A549 (cell line): ENCODE measurements around the gene CENPU. TPM values are rescaled to one million over a fixed set of nuclear protein-coding genes. Genes with fewer than 3 reads are reported as not detected.
"Not testable (repeated sequence)": the region's sequence is repeated elsewhere in the genome, so short reads cannot be mapped to it uniquely, and the experiment has no call there.

Source experiments
- ATAC-seq, 2 experiments: fragments of 200-7000 bp in 1 of 2; fragments of >200 bp in 1 of 2; cut with Nextera tagmentation in 1 of 2; cut with Tn5 transposase in 1 of 2; 3 replicates each; pipeline versions ENCODE4 v1.8.0 to v1.9.1; 2018 to 2020; ENCODE audit warnings: mild to moderate bottlenecking in 1 of 2, moderate library complexity in 1 of 2
- CTCF ChIA-PET: fragments of 300-600 bp; sonication (Branson Sonifier 250); formaldehyde crosslinking; extraction: SDS; loops from one replicate; lab custom pipeline; 2021; ENCODE audit warnings: antibody characterized with exemption, inconsistent platforms; lab: Yijun Ruan, JAX
- POLR2A ChIA-PET: fragments of 350-600 bp; formaldehyde crosslinking; extraction: SDS; loops from one replicate; lab custom pipeline; 2021; ENCODE audit warnings: antibody characterized with exemption, inconsistent platforms; lab: Yijun Ruan, JAX
- DNase-seq, 2 experiments: peaks; one replicate each; pipeline versions ENCODE4 v3.0.0 to v3.0.0-alpha.2; 2011 to 2016; ENCODE audit warnings: low read depth in 1 of 2, low spot score in 1 of 2
- FAIRE-seq: peaks from 2 replicates; lab custom pipeline; 2011; peaks lifted over from hg19 to GRCh38; lab: Jason Lieb, UNC
- H3K27ac ChIP-seq, 2 experiments: fragments of >200 bp; sonication (Bioruptor Twin); formaldehyde crosslinking; 3 replicates each; pipeline ENCODE4 v1.5.1; 2016 to 2017
- H3K4me1 ChIP-seq: fragments of >200 bp; sonication (Bioruptor Twin); formaldehyde crosslinking; 3 replicates; pipeline ENCODE4 v1.6.1; 2016
- H3K4me2 ChIP-seq: fragments of >200 bp; sonication (Bioruptor Twin); formaldehyde crosslinking; 3 replicates; pipeline ENCODE4 v1.6.1; 2016
- H3K4me3 ChIP-seq: fragments of >200 bp; sonication (Bioruptor Twin); formaldehyde crosslinking; 3 replicates; pipeline ENCODE4 v1.5.1; 2016
- H3K9me3 ChIP-seq: fragments of >200 bp; sonication (Bioruptor Twin); formaldehyde crosslinking; 3 replicates; pipeline ENCODE4 v1.6.1; 2016
- BHLHE40 ChIP-seq: IDR thresholded peaks from 2 replicates; pipeline ENCODE4 v1.6.1; 2012; ENCODE audit warnings: low read depth, low read length, inconsistent platforms
- CBX2 ChIP-seq: fragments of 200-600 bp; sonication (generic); IDR thresholded peaks from 2 replicates; pipeline ENCODE4 v1.6.1; 2016; ENCODE audit warnings: low read depth, mild to moderate bottlenecking, borderline replicate concordance
- CHD2 ChIP-seq: fragments of 150-350 bp; IDR thresholded peaks from 2 replicates; pipeline ENCODE4 v1.6.1; 2014; ENCODE audit warnings: low read length; ENCODE audit not compliant: partially characterized antibody
- EHMT2 ChIP-seq: fragments of 200-600 bp; sonication (generic); IDR thresholded peaks from 2 replicates; pipeline ENCODE4 v1.6.1; 2016; ENCODE audit warnings: antibody characterized with exemption, low read depth, mild to moderate bottlenecking, moderate library complexity
- ESRRA ChIP-seq: fragments of 150-350 bp; IDR thresholded peaks from 2 replicates; pipeline ENCODE4 v1.6.1; 2014; ENCODE audit warnings: mild to moderate bottlenecking, low read length, borderline replicate concordance
- FOSB ChIP-seq: fragments of 250-450 bp; sonication (Bioruptor Pico); IDR thresholded peaks from 2 replicates; pipeline ENCODE4 v1.5.0; 2020; ENCODE audit warnings: mild to moderate bottlenecking, moderate library complexity
- GATA3 ChIP-seq: IDR thresholded peaks from 2 replicates; pipeline ENCODE4 v1.6.1; 2012; ENCODE audit warnings: borderline replicate concordance
- HOXA7 ChIP-seq: fragments of 250-450 bp; sonication (Bioruptor Pico); IDR thresholded peaks from 2 replicates; pipeline ENCODE4 v1.5.0; 2020; ENCODE audit warnings: mild to moderate bottlenecking, moderate library complexity
- HOXB5 ChIP-seq: fragments of 250-450 bp; sonication (Bioruptor Pico); IDR thresholded peaks from 2 replicates; pipeline ENCODE4 v1.5.0; 2020; ENCODE audit warnings: mild to moderate bottlenecking, moderate library complexity
- JUNB ChIP-seq: fragments of >200 bp; sonication (Bioruptor Twin); formaldehyde crosslinking; IDR thresholded peaks from 2 replicates; pipeline ENCODE4 v1.6.1; 2016
- KDM1A ChIP-seq: fragments of 200-600 bp; sonication (generic); IDR thresholded peaks from 2 replicates; pipeline ENCODE4 v1.6.1; 2016; ENCODE audit warnings: low read depth, mild to moderate bottlenecking
- KDM5A ChIP-seq: fragments of 200-600 bp; sonication (generic); IDR thresholded peaks from 2 replicates; pipeline ENCODE4 v1.6.1; 2016; ENCODE audit warnings: antibody characterized with exemption, mild to moderate bottlenecking
- NPAS2 ChIP-seq: fragments of 250-450 bp; sonication (Bioruptor Pico); IDR thresholded peaks from 2 replicates; pipeline ENCODE4 v1.8.0; 2022; ENCODE audit warnings: mild to moderate bottlenecking, moderate library complexity, borderline replicate concordance
- POLR2AphosphoS2 ChIP-seq: conservative IDR thresholded peaks from 2 replicates; pipeline ENCODE4 v1.6.1; 2012; ENCODE audit warnings: low read length, improper control_type of control experiment, inconsistent platforms
- RARB ChIP-seq: fragments of 250-450 bp; sonication (Bioruptor Pico); IDR thresholded peaks from 2 replicates; pipeline ENCODE4 v1.8.0; 2021; ENCODE audit warnings: mild to moderate bottlenecking, moderate library complexity
- RNF2 ChIP-seq: fragments of 200-600 bp; sonication (generic); IDR thresholded peaks from 2 replicates; pipeline ENCODE4 v1.6.1; 2016; ENCODE audit warnings: low read depth, mild to moderate bottlenecking, antibody characterized with exemption, moderate library complexity, borderline replicate concordance
- SMC3 ChIP-seq: fragments of >200 bp; sonication (Bioruptor Twin); formaldehyde crosslinking; IDR thresholded peaks from 3 replicates; pipeline ENCODE4 v1.6.1; 2018; ENCODE audit warnings: inconsistent platforms
- TFCP2L1 ChIP-seq: fragments of 250-450 bp; sonication (Bioruptor Pico); IDR thresholded peaks from 2 replicates; pipeline ENCODE4 v1.5.0; 2021; ENCODE audit warnings: mild to moderate bottlenecking
- ZSCAN20 ChIP-seq: fragments of 250-450 bp; sonication (Bioruptor Pico); IDR thresholded peaks from 2 replicates; pipeline ENCODE4 v1.8.0; 2022; ENCODE audit warnings: mild to moderate bottlenecking, moderate library complexity
- WGBS: methylation state at CpG from one replicate; pipeline ENCODE4 v1.1.6; 2017; ENCODE audit errors: missing lambda C conversion rate; 5-methylcytosine and 5-hydroxymethylcytosine counted together
- polyA plus RNA-seq, 4 experiments: library from polyadenylated mRNA; depleted of rRNA in 3 of 4; stranded (reverse); fragments of >200 nt; fragmentation: RNase III in 1 of 4; extraction: RNeasy Plus Mini Kit Qiagen cat#74134 plus additional on column Dnase treatment in 1 of 4; gene quantifications; 2 replicates in 3 of 4; 3 replicates in 1 of 4; pipeline ENCODE4 v1.2.3, GENCODE V29; 2011 to 2017
- TF ChIP-seq, protein P1 (sequence below): fragments of 450-650 bp; IDR thresholded peaks from 2 replicates; pipeline ENCODE4 v1.6.1; 2014; ENCODE audit warnings: antibody characterized with exemption
- TF ChIP-seq, protein P2 (sequence below): fragments of >200 bp; sonication (Bioruptor Twin); formaldehyde crosslinking; IDR thresholded peaks from 3 replicates; pipeline ENCODE4 v1.6.1; 2016
- TF ChIP-seq, protein P3 (sequence below): fragments of 250-450 bp; sonication (Bioruptor Pico); IDR thresholded peaks from 2 replicates; pipeline ENCODE4 v1.5.0; 2020; ENCODE audit warnings: low read depth, mild to moderate bottlenecking, moderate library complexity
- TF ChIP-seq, protein P4 (sequence below): fragments of 150-350 bp; IDR thresholded peaks from 2 replicates; pipeline ENCODE4 v1.6.1; 2014; ENCODE audit warnings: low read depth, mild to moderate bottlenecking, low read length
- TF ChIP-seq, protein P5 (sequence below): fragments of >200 bp; sonication (Bioruptor Twin); formaldehyde crosslinking; IDR thresholded peaks from 3 replicates; pipeline ENCODE4 v1.5.1; 2016
- TF ChIP-seq, protein P6 (sequence below): fragments of 250-450 bp; sonication (Bioruptor Pico); IDR thresholded peaks from 2 replicates; pipeline ENCODE4 v1.5.0; 2021; ENCODE audit warnings: mild to moderate bottlenecking, moderate library complexity, borderline replicate concordance

The CENPU gene
- polyA plus RNA-seq, 2 of the 4 experiments (the other 2 are of a cell fraction), result 22.9 to 28.4 TPM

DNA sequence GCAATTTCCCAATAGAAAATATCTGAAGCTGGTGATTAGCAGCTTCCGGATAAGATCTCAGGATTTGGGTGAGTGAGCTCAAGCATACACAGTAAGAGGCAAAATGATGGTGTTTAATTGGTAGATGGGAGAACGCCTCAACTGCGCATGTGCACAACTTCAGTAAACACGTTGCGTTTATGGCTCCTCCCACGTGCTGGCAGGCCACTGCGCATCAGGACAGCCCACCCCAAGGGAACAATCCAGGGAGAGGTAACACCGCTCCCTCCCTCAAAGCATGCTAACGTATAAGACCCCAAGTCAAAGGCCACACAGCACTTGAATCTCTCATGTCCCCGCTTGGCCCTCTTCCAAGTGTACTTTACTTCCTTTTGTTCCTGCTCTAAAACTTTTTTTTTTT is 10.3 kb upstream of the CENPU start:
- Histone ChIP-seq H3K27ac (no peak overlapping the region), H3K4me2 (no peak overlapping the region)
- TF ChIP-seq, protein P1, sequence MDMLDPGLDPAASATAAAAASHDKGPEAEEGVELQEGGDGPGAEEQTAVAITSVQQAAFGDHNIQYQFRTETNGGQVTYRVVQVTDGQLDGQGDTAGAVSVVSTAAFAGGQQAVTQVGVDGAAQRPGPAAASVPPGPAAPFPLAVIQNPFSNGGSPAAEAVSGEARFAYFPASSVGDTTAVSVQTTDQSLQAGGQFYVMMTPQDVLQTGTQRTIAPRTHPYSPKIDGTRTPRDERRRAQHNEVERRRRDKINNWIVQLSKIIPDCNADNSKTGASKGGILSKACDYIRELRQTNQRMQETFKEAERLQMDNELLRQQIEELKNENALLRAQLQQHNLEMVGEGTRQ, result no peak
- TF ChIP-seq RNF2 (no peak), FOSB (CRISPR knock-in tag) (no peak), JUNB (no peak), BHLHE40 (no peak), CBX2 (no peak), EHMT2 (no peak), KDM5A (no peak), TFCP2L1 (CRISPR knock-in tag) (no peak), SMC3 (no peak), KDM1A (no peak), ESRRA (no peak), POLR2AphosphoS2 (no peak)
- TF ChIP-seq, protein P2, sequence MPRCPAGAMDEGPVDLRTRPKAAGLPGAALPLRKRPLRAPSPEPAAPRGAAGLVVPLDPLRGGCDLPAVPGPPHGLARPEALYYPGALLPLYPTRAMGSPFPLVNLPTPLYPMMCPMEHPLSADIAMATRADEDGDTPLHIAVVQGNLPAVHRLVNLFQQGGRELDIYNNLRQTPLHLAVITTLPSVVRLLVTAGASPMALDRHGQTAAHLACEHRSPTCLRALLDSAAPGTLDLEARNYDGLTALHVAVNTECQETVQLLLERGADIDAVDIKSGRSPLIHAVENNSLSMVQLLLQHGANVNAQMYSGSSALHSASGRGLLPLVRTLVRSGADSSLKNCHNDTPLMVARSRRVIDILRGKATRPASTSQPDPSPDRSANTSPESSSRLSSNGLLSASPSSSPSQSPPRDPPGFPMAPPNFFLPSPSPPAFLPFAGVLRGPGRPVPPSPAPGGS, result no peak
- TF ChIP-seq, protein P3, sequence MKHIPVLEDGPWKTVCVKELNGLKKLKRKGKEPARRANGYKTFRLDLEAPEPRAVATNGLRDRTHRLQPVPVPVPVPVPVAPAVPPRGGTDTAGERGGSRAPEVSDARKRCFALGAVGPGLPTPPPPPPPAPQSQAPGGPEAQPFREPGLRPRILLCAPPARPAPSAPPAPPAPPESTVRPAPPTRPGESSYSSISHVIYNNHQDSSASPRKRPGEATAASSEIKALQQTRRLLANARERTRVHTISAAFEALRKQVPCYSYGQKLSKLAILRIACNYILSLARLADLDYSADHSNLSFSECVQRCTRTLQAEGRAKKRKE, result no peak
- TF ChIP-seq, protein P4, sequence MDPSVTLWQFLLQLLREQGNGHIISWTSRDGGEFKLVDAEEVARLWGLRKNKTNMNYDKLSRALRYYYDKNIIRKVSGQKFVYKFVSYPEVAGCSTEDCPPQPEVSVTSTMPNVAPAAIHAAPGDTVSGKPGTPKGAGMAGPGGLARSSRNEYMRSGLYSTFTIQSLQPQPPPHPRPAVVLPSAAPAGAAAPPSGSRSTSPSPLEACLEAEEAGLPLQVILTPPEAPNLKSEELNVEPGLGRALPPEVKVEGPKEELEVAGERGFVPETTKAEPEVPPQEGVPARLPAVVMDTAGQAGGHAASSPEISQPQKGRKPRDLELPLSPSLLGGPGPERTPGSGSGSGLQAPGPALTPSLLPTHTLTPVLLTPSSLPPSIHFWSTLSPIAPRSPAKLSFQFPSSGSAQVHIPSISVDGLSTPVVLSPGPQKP, result no peak
- TF ChIP-seq, protein P5, sequence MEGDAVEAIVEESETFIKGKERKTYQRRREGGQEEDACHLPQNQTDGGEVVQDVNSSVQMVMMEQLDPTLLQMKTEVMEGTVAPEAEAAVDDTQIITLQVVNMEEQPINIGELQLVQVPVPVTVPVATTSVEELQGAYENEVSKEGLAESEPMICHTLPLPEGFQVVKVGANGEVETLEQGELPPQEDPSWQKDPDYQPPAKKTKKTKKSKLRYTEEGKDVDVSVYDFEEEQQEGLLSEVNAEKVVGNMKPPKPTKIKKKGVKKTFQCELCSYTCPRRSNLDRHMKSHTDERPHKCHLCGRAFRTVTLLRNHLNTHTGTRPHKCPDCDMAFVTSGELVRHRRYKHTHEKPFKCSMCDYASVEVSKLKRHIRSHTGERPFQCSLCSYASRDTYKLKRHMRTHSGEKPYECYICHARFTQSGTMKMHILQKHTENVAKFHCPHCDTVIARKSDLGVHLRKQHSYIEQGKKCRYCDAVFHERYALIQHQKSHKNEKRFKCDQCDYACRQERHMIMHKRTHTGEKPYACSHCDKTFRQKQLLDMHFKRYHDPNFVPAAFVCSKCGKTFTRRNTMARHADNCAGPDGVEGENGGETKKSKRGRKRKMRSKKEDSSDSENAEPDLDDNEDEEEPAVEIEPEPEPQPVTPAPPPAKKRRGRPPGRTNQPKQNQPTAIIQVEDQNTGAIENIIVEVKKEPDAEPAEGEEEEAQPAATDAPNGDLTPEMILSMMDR, result no peak
- TF ChIP-seq, all 56 proteins: peak for 0
- POLR2A ChIA-PET, result no interaction called here
- DNase-seq, result no peak
- ATAC-seq, result no peak
- WGBS, result 87% methylated on average over 10 of the region's 10 CpGs
- CTCF ChIA-PET, result interaction anchor here (0.9 kb wide), 1 partner anchor 240 kb away, joined by 4 read pairs; no protein-coding TSS in a partner anchor
- Histone ChIP-seq H3K4me1 (peaks cover 5% of the 10 kb centered on the region; the same call in 2 of the 3 replicates), H3K9me3 (no peaks in the 10 kb centered on the region), H3K4me3 (no peak overlapping the region)
- no peak for FAIRE-seq

DNA sequence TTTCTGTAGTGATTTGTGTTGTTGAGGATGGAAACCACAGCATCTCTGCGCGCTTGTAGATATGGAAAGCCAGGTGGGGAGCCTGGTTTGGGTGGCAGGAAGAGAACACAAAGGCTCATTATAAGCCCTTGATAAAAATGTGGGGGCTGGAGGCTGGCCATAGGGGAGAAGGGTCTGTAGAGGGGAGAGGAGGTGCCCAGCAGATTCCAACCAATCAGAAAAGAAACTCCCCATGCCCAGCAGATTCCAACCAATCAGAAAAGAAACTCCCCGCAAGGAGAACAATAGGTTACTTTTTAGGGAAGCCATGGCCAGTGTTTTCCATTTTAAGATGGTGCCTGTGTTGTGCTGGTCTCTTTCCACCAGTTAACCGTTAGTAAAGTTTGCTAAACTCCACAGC is 9.8 kb upstream of the CENPU start:
- FAIRE-seq, result no peak
- Histone ChIP-seq H3K4me3 (no peak overlapping the region), H3K27ac (no peak overlapping the region), H3K4me2 (no peak overlapping the region), H3K9me3 (no peaks in the 10 kb centered on the region), H3K4me1 (peaks cover 5% of the 10 kb centered on the region; the same call in 2 of the 3 replicates)
- no peak for DNase-seq
- no peak for TF ChIP-seq HOXA7 (CRISPR knock-in tag)
- no peak for TF ChIP-seq CHD2
- TF ChIP-seq GATA3, result no peak
- TF ChIP-seq RARB, result no peak
- TF ChIP-seq NPAS2 (CRISPR knock-in tag), result no peak
- TF ChIP-seq, protein P1, result no peak
- TF ChIP-seq, protein P3, result no peak
- TF ChIP-seq ZSCAN20, result no peak
- TF ChIP-seq JUNB, result no peak
- TF ChIP-seq HOXB5 (CRISPR knock-in tag), result no peak
- TF ChIP-seq, protein P6, sequence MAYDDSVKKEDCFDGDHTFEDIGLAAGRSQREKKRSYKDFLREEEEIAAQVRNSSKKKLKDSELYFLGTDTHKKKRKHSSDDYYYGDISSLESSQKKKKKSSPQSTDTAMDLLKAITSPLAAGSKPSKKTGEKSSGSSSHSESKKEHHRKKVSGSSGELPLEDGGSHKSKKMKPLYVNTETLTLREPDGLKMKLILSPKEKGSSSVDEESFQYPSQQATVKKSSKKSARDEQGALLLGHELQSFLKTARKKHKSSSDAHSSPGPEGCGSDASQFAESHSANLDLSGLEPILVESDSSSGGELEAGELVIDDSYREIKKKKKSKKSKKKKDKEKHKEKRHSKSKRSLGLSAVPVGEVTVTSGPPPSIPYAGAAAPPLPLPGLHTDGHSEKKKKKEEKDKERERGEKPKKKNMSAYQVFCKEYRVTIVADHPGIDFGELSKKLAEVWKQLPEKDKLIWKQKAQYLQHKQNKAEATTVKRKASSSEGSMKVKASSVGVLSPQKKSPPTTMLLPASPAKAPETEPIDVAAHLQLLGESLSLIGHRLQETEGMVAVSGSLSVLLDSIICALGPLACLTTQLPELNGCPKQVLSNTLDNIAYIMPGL (CRISPR knock-in tag), result no peak
- WGBS, result 88% methylated on average over 4 of the region's 4 CpGs
- CTCF ChIA-PET, result interaction anchor here (0.9 kb wide), 1 partner anchor 241 kb away, joined by 4 read pairs; no protein-coding TSS in a partner anchor
- POLR2A ChIA-PET, result no interaction called here
- ATAC-seq, result no peak

DNA sequence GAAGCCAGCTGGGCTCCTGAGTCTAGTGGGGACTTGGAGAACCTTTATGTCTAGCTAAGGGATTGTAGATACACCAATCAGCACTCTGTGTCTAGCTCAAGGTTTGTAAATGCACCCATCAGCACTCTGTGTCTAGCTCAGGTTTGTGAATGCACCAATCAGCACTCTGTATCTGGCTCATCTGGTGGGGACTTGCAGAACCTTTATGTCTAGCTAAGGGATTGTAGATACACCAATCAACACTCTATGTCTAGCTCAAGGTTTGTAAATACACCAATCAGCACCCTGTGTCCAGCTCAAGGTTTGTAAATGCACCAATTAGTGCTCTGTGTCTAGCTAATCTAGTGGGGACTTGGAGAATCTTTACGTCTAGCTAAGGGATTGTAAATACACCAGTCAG is 7.8 kb upstream of the CENPU start:
- FAIRE-seq, H3K4me2 ChIP-seq, ATAC-seq, DNase-seq, H3K4me1 ChIP-seq, H3K27ac ChIP-seq, H3K9me3 ChIP-seq, H3K4me3 ChIP-seq, POLR2A ChIA-PET: not testable (repeated sequence)
- WGBS, result no CpG with 5 or more reads among the region's 1 CpG
- CTCF ChIA-PET, result interaction anchor here (2.4 kb wide), 1 partner anchor 242 kb away, joined by 7 read pairs; no protein-coding TSS in a partner anchor
